Measurements from ENCODE around the gene OTOGL.

DNA sequence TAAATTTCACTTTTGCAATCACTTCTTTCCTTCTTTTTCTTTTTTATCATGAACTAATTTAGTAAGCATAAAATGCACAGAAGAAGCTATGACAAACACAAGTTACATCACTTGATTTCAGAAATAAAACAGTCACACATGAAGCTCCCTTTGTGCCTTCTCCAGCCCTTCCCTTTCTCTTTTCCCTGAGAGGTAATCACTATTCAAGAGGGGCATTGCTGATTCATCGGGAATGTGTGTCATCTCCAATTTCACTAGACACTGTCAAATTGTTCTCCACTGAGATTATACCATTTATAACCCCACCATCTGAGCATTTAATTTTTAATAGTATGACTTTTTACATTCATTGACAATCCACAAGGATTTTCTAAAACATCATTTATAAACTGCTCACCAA lies 253.1 kb downstream of the OTOGL start:
- TF ChIP-seq, protein P1, sequence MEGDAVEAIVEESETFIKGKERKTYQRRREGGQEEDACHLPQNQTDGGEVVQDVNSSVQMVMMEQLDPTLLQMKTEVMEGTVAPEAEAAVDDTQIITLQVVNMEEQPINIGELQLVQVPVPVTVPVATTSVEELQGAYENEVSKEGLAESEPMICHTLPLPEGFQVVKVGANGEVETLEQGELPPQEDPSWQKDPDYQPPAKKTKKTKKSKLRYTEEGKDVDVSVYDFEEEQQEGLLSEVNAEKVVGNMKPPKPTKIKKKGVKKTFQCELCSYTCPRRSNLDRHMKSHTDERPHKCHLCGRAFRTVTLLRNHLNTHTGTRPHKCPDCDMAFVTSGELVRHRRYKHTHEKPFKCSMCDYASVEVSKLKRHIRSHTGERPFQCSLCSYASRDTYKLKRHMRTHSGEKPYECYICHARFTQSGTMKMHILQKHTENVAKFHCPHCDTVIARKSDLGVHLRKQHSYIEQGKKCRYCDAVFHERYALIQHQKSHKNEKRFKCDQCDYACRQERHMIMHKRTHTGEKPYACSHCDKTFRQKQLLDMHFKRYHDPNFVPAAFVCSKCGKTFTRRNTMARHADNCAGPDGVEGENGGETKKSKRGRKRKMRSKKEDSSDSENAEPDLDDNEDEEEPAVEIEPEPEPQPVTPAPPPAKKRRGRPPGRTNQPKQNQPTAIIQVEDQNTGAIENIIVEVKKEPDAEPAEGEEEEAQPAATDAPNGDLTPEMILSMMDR (IDR thresholded peaks at IDR 0.05) = no peak
- no peak for TF ChIP-seq ZFX (IDR thresholded peaks at IDR 0.05; ENCODE audit: borderline replicate concordance)
